Neuronal stem cell (in vitro differentiated cells): ENCODE measurements around the gene KANK2.

Experiments used
- DNase-seq: peaks from one replicate; pipeline ENCODE4 v3.0.0-alpha.2; 2013; ENCODE audit warnings: low spot score
- H2AFZ ChIP-seq: one replicate; pipeline ENCODE4 v1.6.1; 2013; ENCODE audit warnings: mild to moderate bottlenecking, low read length, inconsistent platforms
- H2AK5ac ChIP-seq: 2 replicates; pipeline ENCODE4 v1.6.1; 2013; ENCODE audit warnings: low read depth, mild to moderate bottlenecking, inconsistent platforms, low read length, moderate library complexity, mixed read lengths
- H2BK120ac ChIP-seq: 2 replicates; pipeline ENCODE4 v1.6.1; 2013; ENCODE audit warnings: low read depth, mild to moderate bottlenecking, inconsistent platforms, low read length, moderate library complexity, mixed read lengths
- H2BK12ac ChIP-seq: one replicate; pipeline ENCODE4 v1.6.1; 2013; ENCODE audit warnings: low read length, inconsistent platforms
- H2BK15ac ChIP-seq: 2 replicates; pipeline ENCODE4 v1.6.1; 2013; ENCODE audit warnings: mild to moderate bottlenecking, low read length, inconsistent platforms, mixed read lengths
- H2BK5ac ChIP-seq: one replicate; pipeline ENCODE4 v1.6.1; 2013; ENCODE audit warnings: inconsistent platforms, mild to moderate bottlenecking, low read length, moderate library complexity
- H3K14ac ChIP-seq: one replicate; pipeline ENCODE4 v1.6.1; 2013; ENCODE audit warnings: low read length, inconsistent platforms
- H3K18ac ChIP-seq: 2 replicates; pipeline ENCODE4 v1.6.1; 2013; ENCODE audit warnings: low read length, inconsistent platforms
- H3K23ac ChIP-seq: 2 replicates; pipeline ENCODE4 v1.6.1; 2013; ENCODE audit warnings: low read depth, mild to moderate bottlenecking, mixed read lengths, low read length, inconsistent platforms; ENCODE audit not compliant: poor library complexity
- H3K27ac ChIP-seq: replicated peaks from 3 replicates; pipeline ENCODE4 v1.5.1; 2013; ENCODE audit warnings: low read length, inconsistent platforms
- H3K27me3 ChIP-seq, 3 experiments: 2 replicates each; pipeline ENCODE4 v1.6.1; 2013; ENCODE audit warnings: low read length in 3 of 3, mild to moderate bottlenecking in 2 of 3, inconsistent platforms in 1 of 3, low read depth in 1 of 3, mixed read lengths in 1 of 3, moderate library complexity in 1 of 3; ENCODE audit not compliant: control insufficient read depth in 3 of 3, insufficient read depth in 3 of 3
- H3K36me3 ChIP-seq, 2 donors: replicated peaks in 1 of 2; 2 replicates each; pipeline ENCODE4 v1.6.1; 2013; ENCODE audit warnings: low read length in 2 of 2; ENCODE audit not compliant: control insufficient read depth in 2 of 2, insufficient read depth in 2 of 2
- H3K4ac ChIP-seq: 2 replicates; pipeline ENCODE4 v1.6.1; 2013; ENCODE audit warnings: inconsistent platforms, mild to moderate bottlenecking, low read length, moderate library complexity
- H3K4me1 ChIP-seq, 2 donors: 1 replicate in 1 of 2; 2 replicates in 1 of 2; pipeline ENCODE4 v1.6.1; 2013; ENCODE audit warnings: low read length in 2 of 2, low read depth in 1 of 2; ENCODE audit not compliant: control insufficient read depth in 2 of 2, insufficient read depth in 1 of 2
- H3K4me2 ChIP-seq: one replicate; pipeline ENCODE4 v1.6.1; 2013; ENCODE audit warnings: mild to moderate bottlenecking, low read length, inconsistent platforms; ENCODE audit not compliant: insufficient read depth, poor library complexity, severe bottlenecking
- H3K4me3 ChIP-seq, 2 donors: 2 replicates each; pipeline ENCODE4 v1.5.1; 2013; ENCODE audit warnings: low read length in 2 of 2, mild to moderate bottlenecking in 2 of 2, inconsistent platforms in 1 of 2, moderate library complexity in 1 of 2
- H3K79me1 ChIP-seq: one replicate; pipeline ENCODE4 v1.6.1; 2013; ENCODE audit warnings: low read depth, mild to moderate bottlenecking, inconsistent platforms, low read length, moderate library complexity
- H3K9ac ChIP-seq: one replicate; pipeline ENCODE4 v1.6.1; 2013; ENCODE audit warnings: mild to moderate bottlenecking, low read depth, low read length, inconsistent platforms; ENCODE audit not compliant: poor library complexity
- H3K9me3 ChIP-seq, 2 donors: replicated peaks in 1 of 2; 2 replicates each; pipeline versions ENCODE3 to v1.6.1; 2013; ENCODE audit warnings: low read length in 2 of 2, mild to moderate bottlenecking in 2 of 2, inconsistent platforms in 1 of 2, low read depth in 1 of 2, mixed read lengths in 1 of 2, moderate library complexity in 1 of 2; ENCODE audit not compliant: control insufficient read depth in 2 of 2, insufficient read depth in 1 of 2
- H4K8ac ChIP-seq: one replicate; pipeline ENCODE4 v1.6.1; 2013; ENCODE audit warnings: low read depth, mild to moderate bottlenecking, inconsistent platforms, low read length, moderate library complexity
- H4K91ac ChIP-seq: one replicate; pipeline ENCODE4 v1.6.1; 2013; ENCODE audit warnings: low read length, low read depth, mild to moderate bottlenecking, inconsistent platforms; ENCODE audit not compliant: poor library complexity
- WGBS, 2 donors: extraction: QIAGEN DNeasy Blood & Tissue Kit; methylation state at CpG; one replicate each; pipeline ENCODE4 v1.1.7; 2013; ENCODE audit warnings: missing lambda C conversion rate in 2 of 2, mixed read lengths in 1 of 2; ENCODE audit not compliant: insufficient read length in 2 of 2, insufficient replicate concordance in 1 of 2; ENCODE audit errors: extremely low coverage in 2 of 2; 5-methylcytosine and 5-hydroxymethylcytosine counted together

Gene KANK2

DNA sequence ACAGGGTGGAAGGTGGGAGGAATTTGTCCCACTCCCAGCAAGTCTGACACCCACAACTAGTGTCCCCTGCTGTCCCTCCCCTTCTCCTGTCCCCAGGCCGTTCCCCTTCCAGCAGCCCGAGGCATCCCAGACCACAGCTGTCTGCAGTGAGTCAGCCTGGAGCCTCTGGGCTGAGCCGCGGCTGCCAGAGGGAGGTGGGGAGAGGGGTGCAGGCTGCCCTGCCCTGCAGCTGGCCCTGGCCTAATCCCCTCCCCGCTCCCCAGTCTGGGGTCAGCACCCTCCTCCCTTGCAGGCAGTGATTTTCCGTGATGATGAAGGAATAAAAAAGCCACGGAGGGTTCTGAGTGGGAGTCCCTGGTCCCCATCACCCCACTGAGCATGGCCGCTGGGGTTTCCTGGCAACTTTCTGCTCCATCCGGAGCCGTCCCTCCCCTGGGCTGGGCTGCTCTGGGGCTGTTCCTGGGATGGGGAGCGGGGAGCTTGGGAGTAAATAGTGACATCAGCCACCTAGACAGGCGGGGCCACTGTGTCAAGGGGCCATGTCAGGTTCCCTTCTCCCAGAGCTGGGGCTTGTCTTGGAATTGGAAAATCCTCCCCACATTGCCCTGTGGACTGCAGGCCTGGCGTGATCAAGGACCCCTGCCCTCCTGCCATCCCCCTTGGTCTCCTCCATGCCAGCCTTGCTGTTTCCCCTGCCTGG is 58.6 kb downstream of the KANK2 start:
- Histone ChIP-seq H3K4ac (no peak overlapping the region), H4K8ac (no peak overlapping the region), H3K23ac (peak overlapping the region; percentile 85), H2AFZ (peak overlapping the region; percentile 66), H2BK5ac (no peak overlapping the region), H2BK15ac (peak overlapping the region; percentile 87), H3K4me2 (no peak overlapping the region), H3K4me1 (peaks cover 32 to 33% of the 10 kb centered on the region in 2 donors), H2AK5ac (peak overlapping the region; percentile 76), H3K36me3 (peaks cover 2 to 8% of the 10 kb centered on the region in 2 donors), H3K9me3 (peaks cover 0 to 2% of the 10 kb centered on the region in 2 donors), H2BK120ac (peak overlapping the region; percentile 5), H3K27me3 (no peaks in the 10 kb centered on the region), H3K27ac (peak overlapping the region; percentile 3), H3K9ac (peak overlapping the region; percentile 67), H2BK12ac (peak overlapping the region; percentile 47), H3K14ac (no peak overlapping the region), H3K18ac (peak overlapping the region; percentile 81), H3K79me1 (peaks cover 2% of the 10 kb centered on the region), H3K4me3 (no peak overlapping the region), H4K91ac (no peak overlapping the region)
- no CpG with 5 or more reads among the region's 13 CpGs for WGBS, 2 donors
- DNase-seq, result peak; percentile 57

DNA sequence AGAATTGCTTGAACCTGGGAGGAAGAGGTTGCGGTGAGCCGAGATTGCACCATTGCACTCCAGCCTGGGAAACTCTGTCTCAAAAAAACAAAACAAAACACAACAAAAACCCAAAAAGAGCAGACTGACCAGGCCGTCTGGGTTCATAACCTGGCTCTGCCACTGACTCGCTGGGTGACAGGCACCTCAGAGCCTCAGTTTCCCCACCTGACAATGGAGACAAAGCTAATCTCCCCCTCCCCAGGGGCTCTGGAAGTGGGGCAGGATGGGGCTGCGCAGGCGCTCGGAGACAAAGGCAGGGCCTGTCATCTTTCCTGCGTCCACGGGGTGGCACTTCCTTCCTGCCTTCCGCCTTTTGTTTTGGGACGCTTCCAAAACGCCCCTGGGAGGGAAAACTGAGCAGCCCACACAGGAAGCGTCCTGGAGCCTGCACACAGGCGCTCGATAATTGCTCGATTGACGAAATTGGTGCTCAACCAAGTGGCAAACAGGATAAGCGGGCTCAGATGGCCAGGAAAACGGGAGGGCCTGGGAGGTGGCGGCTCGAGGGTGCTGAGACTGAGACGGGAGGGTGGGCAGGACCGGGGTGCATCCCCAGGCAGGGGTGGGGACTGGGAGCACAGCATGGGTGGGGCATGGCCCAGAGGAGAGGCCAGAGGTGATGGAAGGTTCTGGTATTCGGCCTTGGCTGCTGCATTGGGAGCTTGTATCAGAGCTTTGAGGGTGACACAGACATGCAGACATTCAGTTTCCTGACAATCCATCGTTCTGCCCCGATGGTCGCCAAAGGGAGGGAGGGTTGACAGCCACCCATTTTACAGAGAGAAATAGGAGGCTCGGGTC is 59.6 kb downstream of the KANK2 start:
- no peak overlapping the region for H3K4ac ChIP-seq

DNA sequence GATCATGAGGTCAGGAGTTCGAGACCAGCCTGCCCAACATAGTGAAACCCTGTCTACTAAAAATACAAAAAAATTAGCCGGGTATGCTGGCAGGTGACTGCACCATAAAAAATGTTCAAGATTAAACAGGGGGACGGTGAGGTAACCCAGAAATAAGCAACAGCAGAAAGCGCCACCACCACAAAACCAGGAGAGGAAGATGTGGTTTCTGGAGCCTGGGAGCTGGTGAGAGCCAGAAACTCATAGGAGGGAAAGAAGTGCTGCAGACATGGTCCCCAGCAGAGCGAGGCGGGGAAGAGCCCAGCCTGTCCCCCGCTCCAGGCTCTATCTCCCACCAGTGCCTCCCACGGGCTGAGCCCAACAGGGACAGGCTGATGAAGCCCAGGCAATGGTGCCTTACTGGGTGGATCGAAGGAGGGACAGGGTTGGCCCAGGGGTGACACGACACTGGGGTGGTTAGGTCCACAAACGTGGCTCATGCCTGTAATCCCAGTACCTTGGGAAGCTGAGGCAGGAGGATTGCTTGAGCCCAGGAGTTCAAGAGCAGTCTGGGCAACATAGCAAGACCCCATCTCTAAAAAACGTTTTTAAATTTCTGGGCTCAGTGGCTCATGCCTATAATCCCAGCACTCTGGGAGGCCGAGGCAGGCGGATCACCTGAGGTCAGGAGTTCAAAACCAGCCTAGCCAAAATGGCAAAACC is 60.8 kb downstream of the KANK2 start:
- Histone ChIP-seq H3K18ac (no peak overlapping the region), H3K27me3 (no peaks in the 10 kb centered on the region), H2AK5ac (peak overlapping the region; percentile 24), H3K4ac (no peak overlapping the region), H3K79me1 (no peaks in the 10 kb centered on the region), H2BK12ac (no peak overlapping the region), H2BK120ac (no peak overlapping the region), H3K9me3 (peaks cover 0 to 2% of the 10 kb centered on the region in 2 donors), H3K36me3 (peaks cover 14 to 22% of the 10 kb centered on the region in 2 donors), H4K8ac (no peak overlapping the region), H3K4me3 (no peak overlapping the region), H3K14ac (no peak overlapping the region), H2BK5ac (no peak overlapping the region), H3K23ac (no peak overlapping the region), H3K27ac (no peak overlapping the region), H3K4me2 (no peak overlapping the region), H2AFZ (no peak overlapping the region), H4K91ac (no peak overlapping the region), H2BK15ac (no peak overlapping the region), H3K4me1 (peaks cover 15 to 16% of the 10 kb centered on the region in 2 donors), H3K9ac (no peak overlapping the region)
- WGBS, 2 donors, result no CpG with 5 or more reads among the region's 14 CpGs
- no peak for DNase-seq

More for the DNA sequence above, 59.6 kb downstream of the KANK2 start:
- Histone ChIP-seq H3K18ac (peak overlapping the region; percentile 88), H2BK12ac (no peak overlapping the region), H2AFZ (peak overlapping the region; percentile 84), H3K9ac (no peak overlapping the region), H3K4me3 (peak overlapping the region in 1 of 2 donors; percentile 38), H3K4me1 (peaks cover 24 to 25% of the 10 kb centered on the region in 2 donors), H2AK5ac (peak overlapping the region; percentile 67), H2BK5ac (no peak overlapping the region), H2BK120ac (no peak overlapping the region), H3K79me1 (peaks cover under 1% of the 10 kb centered on the region), H2BK15ac (no peak overlapping the region), H4K8ac (no peak overlapping the region), H3K36me3 (peaks cover 5 to 11% of the 10 kb centered on the region in 2 donors), H3K27ac (peak overlapping the region; percentile 54), H3K4me2 (peak overlapping the region; percentile 51), H3K14ac (no peak overlapping the region), H4K91ac (no peak overlapping the region), H3K27me3 (no peaks in the 10 kb centered on the region), H3K9me3 (peaks cover 0 to 2% of the 10 kb centered on the region in 2 donors), H3K23ac (no peak overlapping the region)
- DNase-seq, result peak; percentile 94
- no CpG with 5 or more reads among the region's 28 CpGs for WGBS, 2 donors
